Ascending aorta (tissue), 2 donors: ENCODE results near the gene PIGL. TPM values are rescaled to one million over a fixed set of nuclear protein-coding genes. Genes with fewer than 3 reads are reported as not detected.
A peak's percentile ranks its signal among the peaks of the same experiment; 100 is the strongest.
"Not testable (repeated sequence)": the region's sequence is repeated elsewhere in the genome, so short reads cannot be mapped to it uniquely, and the experiment has no call there.

Source experiments
- DNase-seq, 2 donors: peaks; one replicate each; pipeline ENCODE4 v3.0.0-alpha.2; 2019; ENCODE audit warnings: low spot score in 2 of 2
- H3K27ac ChIP-seq, 2 donors: fragments of 200-600 bp; sonication (generic); one replicate each; pipeline ENCODE4 v1.5.1; 2016 to 2017; ENCODE audit warnings: mild to moderate bottlenecking in 1 of 2
- H3K27me3 ChIP-seq: fragments of 200-600 bp; sonication (generic); one replicate; pipeline ENCODE4 v1.5.1; 2017
- H3K36me3 ChIP-seq, 2 donors: fragments of 200-600 bp; sonication (generic); one replicate each; pipeline ENCODE4 v1.5.1; 2016
- H3K4me1 ChIP-seq, 2 donors: fragments of 200-600 bp; sonication (generic); one replicate each; pipeline ENCODE4 v1.5.1; 2016 to 2017; ENCODE audit warnings: mild to moderate bottlenecking in 1 of 2
- H3K4me3 ChIP-seq, 2 donors: fragments of 200-600 bp; sonication (generic); one replicate each; pipeline ENCODE4 v1.5.1; 2016 to 2017; ENCODE audit warnings: mild to moderate bottlenecking in 1 of 2
- H3K9me3 ChIP-seq, 2 donors: fragments of 200-600 bp; sonication (generic); one replicate each; pipeline ENCODE4 v1.5.1; 2016
- intact Hi-C: fragments of 100-400 bp; cut with DNase I; formaldehyde crosslinking; loops from one replicate; pipeline ENCODE4 v1.15.1; 2023
- total RNA-seq: library from RNA; depleted of rRNA; stranded (reverse); fragments of >200 nt; gene quantifications from one replicate; pipeline ENCODE4 v1.1.0, GENCODE V29; 2016
- TF ChIP-seq, protein P1 (sequence below), 3 experiments: fragments of 200-600 bp in 2 of 3; fragments of 450-650 bp in 1 of 3; sonication (generic) in 2 of 3; IDR thresholded peaks; one replicate each; pipeline ENCODE4 v1.5.1; 2016 to 2019; ENCODE audit warnings: antibody characterized with exemption in 3 of 3, mild to moderate bottlenecking in 1 of 3, moderate library complexity in 1 of 3

Gene PIGL
- total RNA-seq, 1 donor from 2014 or later: 6.2 TPM

DNA sequence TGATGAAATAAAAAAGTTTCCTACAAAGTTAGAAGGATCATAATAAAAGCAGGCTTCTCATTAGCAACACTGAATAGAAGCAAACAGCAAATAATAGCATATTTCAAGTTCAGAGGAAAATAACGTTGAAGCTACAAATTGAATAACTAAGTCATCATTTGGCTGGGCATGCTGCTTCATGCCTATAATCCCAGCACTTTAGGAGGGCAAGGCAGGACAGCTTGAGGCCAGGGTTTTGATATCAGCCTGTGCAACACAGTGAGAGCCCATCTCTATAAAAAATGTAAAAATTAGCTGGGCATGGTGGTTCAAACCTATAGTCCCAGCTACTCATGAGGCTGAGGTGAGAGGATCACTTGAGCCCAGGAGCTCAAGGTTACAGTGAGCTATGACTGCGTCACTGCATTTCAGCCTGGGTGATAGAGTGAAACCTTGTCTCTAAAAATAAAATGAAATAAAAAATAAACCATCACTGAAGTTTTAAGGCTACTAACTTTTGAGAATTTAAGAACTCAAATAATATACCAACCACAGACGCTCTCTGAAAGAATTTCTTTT is 27.1 kb upstream of the PIGL start:
- no peak for DNase-seq
- intact Hi-C loops: no loop called here
- H3K4me3 ChIP-seq: no peak overlapping the region
- TF ChIP-seq, protein P1, sequence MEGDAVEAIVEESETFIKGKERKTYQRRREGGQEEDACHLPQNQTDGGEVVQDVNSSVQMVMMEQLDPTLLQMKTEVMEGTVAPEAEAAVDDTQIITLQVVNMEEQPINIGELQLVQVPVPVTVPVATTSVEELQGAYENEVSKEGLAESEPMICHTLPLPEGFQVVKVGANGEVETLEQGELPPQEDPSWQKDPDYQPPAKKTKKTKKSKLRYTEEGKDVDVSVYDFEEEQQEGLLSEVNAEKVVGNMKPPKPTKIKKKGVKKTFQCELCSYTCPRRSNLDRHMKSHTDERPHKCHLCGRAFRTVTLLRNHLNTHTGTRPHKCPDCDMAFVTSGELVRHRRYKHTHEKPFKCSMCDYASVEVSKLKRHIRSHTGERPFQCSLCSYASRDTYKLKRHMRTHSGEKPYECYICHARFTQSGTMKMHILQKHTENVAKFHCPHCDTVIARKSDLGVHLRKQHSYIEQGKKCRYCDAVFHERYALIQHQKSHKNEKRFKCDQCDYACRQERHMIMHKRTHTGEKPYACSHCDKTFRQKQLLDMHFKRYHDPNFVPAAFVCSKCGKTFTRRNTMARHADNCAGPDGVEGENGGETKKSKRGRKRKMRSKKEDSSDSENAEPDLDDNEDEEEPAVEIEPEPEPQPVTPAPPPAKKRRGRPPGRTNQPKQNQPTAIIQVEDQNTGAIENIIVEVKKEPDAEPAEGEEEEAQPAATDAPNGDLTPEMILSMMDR (IDR thresholded peaks at IDR 0.05): no peak
- no peaks in the 10 kb centered on the region for H3K9me3 ChIP-seq
- H3K27me3 ChIP-seq: no peaks in the 10 kb centered on the region
- peaks cover 14 to 54% of the 10 kb centered on the region in 2 donors for H3K36me3 ChIP-seq
- no peak overlapping the region for H3K27ac ChIP-seq
- H3K4me1 ChIP-seq: no peaks in the 10 kb centered on the region

DNA sequence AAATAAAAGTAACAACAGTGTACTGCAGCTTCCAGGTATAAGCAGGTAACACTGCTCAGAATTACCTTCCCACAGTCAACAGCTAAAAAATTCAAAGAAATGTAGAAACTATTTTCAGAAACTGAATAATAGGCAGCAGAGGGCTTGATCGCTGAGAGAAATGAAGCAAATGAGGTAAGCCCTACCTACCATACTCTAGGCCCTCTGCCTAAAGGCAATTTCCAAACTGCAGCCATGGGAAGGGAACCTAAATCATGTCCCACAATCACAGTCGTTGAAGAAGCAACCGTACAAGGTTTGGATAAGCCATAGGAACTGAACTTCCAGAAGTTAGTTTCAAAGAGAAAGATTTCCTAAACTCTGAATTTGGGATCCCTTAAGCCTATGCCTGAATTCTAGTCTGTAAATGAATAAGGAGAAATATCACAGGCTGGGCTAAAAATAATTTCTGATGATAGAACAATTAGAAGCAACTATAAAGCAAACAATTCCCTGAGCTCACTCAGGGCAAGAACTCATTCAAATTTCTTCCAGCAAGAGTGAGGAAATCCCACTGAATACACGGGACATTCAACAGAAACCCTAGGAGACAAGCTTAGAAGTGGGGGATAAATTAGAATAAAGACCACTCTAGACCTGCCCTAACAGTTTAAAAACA is 26.2 kb upstream of the PIGL start:
- TF ChIP-seq, protein P1 (IDR thresholded peaks at IDR 0.05): no peak
- DNase-seq: no peak
- Histone ChIP-seq H3K9me3 (no peaks in the 10 kb centered on the region), H3K27me3 (no peaks in the 10 kb centered on the region), H3K4me1 (no peaks in the 10 kb centered on the region), H3K4me3 (no peak overlapping the region), H3K27ac (no peak overlapping the region), H3K36me3 (peaks cover 16 to 49% of the 10 kb centered on the region in 2 donors)
- intact Hi-C loops: no loop called here

GRCh38 chr17:16191604-16192003 is 25.4 kb upstream of the PIGL start:
- Histone ChIP-seq H3K36me3 (peaks cover 16 to 42% of the 10 kb centered on the region in 2 donors), H3K4me1 (no peaks in the 10 kb centered on the region), H3K27me3 (no peaks in the 10 kb centered on the region), H3K9me3 (no peaks in the 10 kb centered on the region), H3K4me3 (no peak overlapping the region), H3K27ac (no peak overlapping the region)
- TF ChIP-seq, protein P1 (IDR thresholded peaks at IDR 0.05): no peak
- no peak for DNase-seq
- intact Hi-C loops: no loop called here

- DNase-seq, H3K4me1 ChIP-seq, H3K9me3 ChIP-seq, H3K4me3 ChIP-seq, intact Hi-C loops, H3K27ac ChIP-seq, H3K27me3 ChIP-seq: not testable (repeated sequence)
- H3K36me3 ChIP-seq: peaks cover 20 to 50% of the 10 kb centered on the region in 2 donors
Measured at GRCh38 chr17:16194307-16194835, 22.6 kb upstream of the PIGL start.

GRCh38 chr17:16197276-16197675 is 19.7 kb upstream of the PIGL start:
- no peak for DNase-seq
- Histone ChIP-seq H3K4me3 (no peak overlapping the region), H3K36me3 (peaks cover 20 to 36% of the 10 kb centered on the region in 2 donors), H3K4me1 (peaks cover 0 to 21% of the 10 kb centered on the region in 2 donors), H3K27me3 (no peaks in the 10 kb centered on the region), H3K9me3 (no peaks in the 10 kb centered on the region), H3K27ac (no peak overlapping the region)
- TF ChIP-seq, protein P1 (IDR thresholded peaks at IDR 0.05): no peak
- intact Hi-C loops: no loop called here

- peak overlapping the region; percentile 5 to 62 for H3K27ac ChIP-seq
Measured at GRCh38 chr17:16199093-16199492, 17.9 kb upstream of the PIGL start.

DNA sequence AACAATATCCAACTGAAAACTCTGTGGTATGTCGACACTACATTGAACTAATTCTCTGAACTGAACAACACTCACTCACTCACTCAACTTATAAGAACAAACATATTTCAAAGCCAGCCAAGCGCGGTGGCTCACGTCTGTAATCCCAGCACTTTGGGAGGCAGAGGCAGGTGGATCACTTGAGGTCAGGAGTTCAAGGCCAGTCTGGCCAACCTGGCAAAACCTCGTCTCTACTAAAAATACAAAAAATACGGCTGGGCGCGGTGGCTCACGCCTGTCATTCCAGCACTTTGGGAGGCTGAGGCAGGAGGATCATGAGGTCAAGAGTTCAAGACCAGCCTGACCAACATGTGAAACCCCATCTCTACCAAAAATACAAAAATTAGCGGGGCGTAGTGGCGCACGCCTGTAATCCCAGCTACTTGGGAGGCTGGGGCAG is 15.3 kb upstream of the PIGL start:
- H3K9me3 ChIP-seq, intact Hi-C loops, H3K4me3 ChIP-seq, H3K27me3 ChIP-seq, DNase-seq: not testable (repeated sequence)
- peak overlapping the region; percentile 54 to 88 for H3K27ac ChIP-seq
- H3K4me1 ChIP-seq: peaks cover 3 to 27% of the 10 kb centered on the region in 2 donors
- peaks cover 5 to 12% of the 10 kb centered on the region in 2 donors for H3K36me3 ChIP-seq

More at GRCh38 chr17:16199093-16199492, 17.9 kb upstream of the PIGL start:
- Histone ChIP-seq H3K4me1 (peaks cover 3 to 25% of the 10 kb centered on the region in 2 donors), H3K4me3 (no peak overlapping the region), H3K36me3 (peaks cover 13 to 18% of the 10 kb centered on the region in 2 donors), H3K27me3 (no peaks in the 10 kb centered on the region), H3K9me3 (no peaks in the 10 kb centered on the region)
- intact Hi-C loops: no loop called here
- TF ChIP-seq, protein P1 (IDR thresholded peaks at IDR 0.05): no peak
- DNase-seq: no peak

GRCh38 chr17:16202554-16203500 is 14.2 kb upstream of the PIGL start:
- intact Hi-C loops, DNase-seq, H3K9me3 ChIP-seq, H3K36me3 ChIP-seq, H3K27me3 ChIP-seq: not testable (repeated sequence)
- peaks cover 3 to 27% of the 10 kb centered on the region in 2 donors for H3K4me1 ChIP-seq
- H3K4me3 ChIP-seq: peak overlapping the region in 1 of 2 donors; percentile 41
- peak overlapping the region; percentile 54 to 88 for H3K27ac ChIP-seq
